ENCODE measurements around the gene LIPA.
"Not testable (repeated sequence)": the region's sequence is repeated elsewhere in the genome, so short reads cannot be mapped to it uniquely, and the experiment has no call there.

The LIPA gene

DNA sequence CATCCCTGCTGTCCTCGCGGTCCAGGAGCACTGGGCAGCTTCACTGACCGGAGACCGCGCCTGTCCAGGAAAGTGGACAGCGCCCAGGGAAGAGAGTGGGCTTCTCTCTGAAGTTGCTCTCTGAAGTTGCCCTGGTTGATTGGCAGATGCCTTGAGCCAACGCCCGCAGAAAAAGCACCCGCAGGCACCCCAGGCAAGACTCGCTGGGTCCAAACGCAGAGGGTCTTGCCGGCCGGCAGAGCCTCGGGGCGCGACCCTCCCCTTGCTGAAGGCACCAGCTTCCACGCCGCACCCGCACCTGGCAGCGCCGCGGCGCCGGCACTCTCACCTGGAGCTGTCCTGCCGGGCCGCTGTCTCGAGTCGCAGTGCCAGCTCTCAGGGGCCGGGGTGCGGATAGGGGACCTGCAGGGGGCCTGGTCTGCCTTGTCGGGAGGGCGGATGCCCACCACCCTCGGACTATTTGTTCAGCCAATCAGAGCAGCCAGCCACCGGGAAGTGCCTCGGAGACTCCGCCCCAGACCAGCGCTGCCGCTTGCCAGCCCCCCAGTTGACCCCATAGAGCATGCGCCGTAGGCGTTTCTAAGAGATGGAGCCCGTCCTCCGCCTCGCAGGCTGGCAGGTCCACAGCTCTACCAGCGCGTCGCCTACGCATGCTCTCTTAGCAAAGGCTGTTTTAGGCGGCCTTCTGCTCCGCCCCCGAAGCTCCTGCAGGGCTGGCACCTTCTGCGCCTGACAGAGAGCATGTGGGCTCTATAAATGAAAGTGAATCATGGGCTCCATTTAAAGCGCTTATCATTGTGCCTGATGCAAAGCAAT lies at the start of gene LIPA:
LIPA (minus strand) TSS at position 367 of the 816 bp plus-strand sequence. CDS start 4,127 bp downstream, outside the sequence.
- peaks cover 21% of the 10 kb centered on the region for H3K9me3 Mint-ChIP-seq
- no peaks in the 10 kb centered on the region for H3K27me3 Mint-ChIP-seq
- peak within 1 kb of the TSS; percentile 90 for H3K4me3 Mint-ChIP-seq
- intact Hi-C loops (cut with micrococcal nuclease) = no loop called here
- H3K27ac Mint-ChIP-seq = peak within 1 kb of the TSS; percentile 82
- H3K36me3 Mint-ChIP-seq (ENCODE audit: low read depth) = peaks cover 35% of the 10 kb centered on the region
- peaks cover 40% of the 10 kb centered on the region for H3K4me1 Mint-ChIP-seq (ENCODE audit: low read depth)

DNA sequence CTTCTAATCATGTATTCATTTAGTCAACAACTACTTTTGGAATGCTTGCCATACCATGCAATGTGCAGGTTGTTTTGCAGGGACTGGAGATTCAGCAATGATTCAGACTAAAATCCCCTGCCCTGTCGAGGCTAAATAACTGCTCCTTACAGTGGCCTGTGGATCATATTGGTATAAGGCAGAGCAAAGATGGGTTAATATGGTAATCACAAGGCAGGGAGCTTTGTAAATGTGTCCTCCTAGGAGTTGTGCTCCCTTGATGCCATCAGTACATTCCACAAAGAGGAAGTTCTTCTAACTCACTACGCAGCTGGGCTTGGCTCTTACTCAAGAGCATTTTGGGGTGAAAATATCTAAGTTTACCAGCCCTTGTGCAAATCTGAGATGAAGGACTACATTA lies 49.7 kb upstream of the LIPA start:
- H3K36me3 Mint-ChIP-seq (ENCODE audit: low read depth) = peaks cover 4% of the 10 kb centered on the region
- H3K4me3 Mint-ChIP-seq = peak overlapping the region; percentile 71
- intact Hi-C loops (cut with micrococcal nuclease) = loop anchor here (5.0 kb wide), 1 partner anchor 91 kb away; the partner anchor contains the start of gene IFIT1
- H3K4me1 Mint-ChIP-seq (ENCODE audit: low read depth) = peaks cover 57% of the 10 kb centered on the region
- no peaks in the 10 kb centered on the region for H3K9me3 Mint-ChIP-seq
- peak overlapping the region; percentile 85 for H3K27ac Mint-ChIP-seq
- H3K27me3 Mint-ChIP-seq = peaks cover 5% of the 10 kb centered on the region

DNA sequence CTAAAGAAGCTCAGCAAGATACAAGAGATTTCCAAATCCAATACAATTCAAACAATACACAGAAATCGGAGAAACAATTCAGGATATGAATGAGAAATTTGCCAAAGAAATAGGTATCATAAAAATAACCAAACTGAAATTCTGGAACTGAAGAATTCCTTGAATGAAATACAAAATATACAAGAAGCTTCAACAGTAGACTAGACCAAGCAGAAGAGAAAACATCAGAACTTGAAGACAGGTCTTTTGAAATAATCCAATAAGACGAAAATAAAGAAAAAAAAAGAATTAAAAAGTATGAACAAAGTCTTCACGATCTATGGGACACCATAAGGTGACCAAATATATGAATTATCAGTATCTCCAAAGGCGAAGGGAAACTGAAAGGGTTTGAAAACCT lies 47.5 kb upstream of the LIPA start:
- intact Hi-C loops (cut with micrococcal nuclease) = no loop called here
- no peak overlapping the region for H3K4me3 Mint-ChIP-seq
- H3K4me1 Mint-ChIP-seq (ENCODE audit: low read depth) = peaks cover 62% of the 10 kb centered on the region
- H3K9me3 Mint-ChIP-seq = no peaks in the 10 kb centered on the region
- no peaks in the 10 kb centered on the region for H3K36me3 Mint-ChIP-seq (ENCODE audit: low read depth)
- peaks cover 3% of the 10 kb centered on the region for H3K27me3 Mint-ChIP-seq
- H3K27ac Mint-ChIP-seq = no peak overlapping the region

DNA sequence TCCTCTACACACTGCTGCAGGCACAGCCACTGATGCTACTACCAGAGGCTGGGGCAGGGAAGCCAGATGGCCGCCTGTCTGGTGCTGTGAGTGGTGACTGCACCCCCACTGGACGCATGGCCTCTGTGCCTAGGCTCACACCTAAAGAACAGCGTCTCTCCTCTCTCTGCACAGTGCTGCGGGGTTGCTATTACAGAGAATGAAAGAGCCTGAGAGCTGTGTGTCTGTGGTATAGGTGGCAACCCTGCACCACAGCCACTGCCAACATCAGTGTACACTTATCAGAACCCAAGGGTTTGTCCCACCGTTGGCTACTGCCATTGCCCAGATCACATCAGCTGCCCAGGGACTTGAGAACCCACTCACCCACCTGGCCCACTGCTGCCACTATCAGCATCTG lies 46.2 kb upstream of the LIPA start:
- no peak overlapping the region for H3K4me3 Mint-ChIP-seq
- peak overlapping the region; percentile 26 for H3K27ac Mint-ChIP-seq
- H3K27me3 Mint-ChIP-seq = no peaks in the 10 kb centered on the region
- no peaks in the 10 kb centered on the region for H3K9me3 Mint-ChIP-seq
- H3K36me3 Mint-ChIP-seq (ENCODE audit: low read depth) = no peaks in the 10 kb centered on the region
- peaks cover 50% of the 10 kb centered on the region for H3K4me1 Mint-ChIP-seq (ENCODE audit: low read depth)
- intact Hi-C loops (cut with micrococcal nuclease) = no loop called here

DNA sequence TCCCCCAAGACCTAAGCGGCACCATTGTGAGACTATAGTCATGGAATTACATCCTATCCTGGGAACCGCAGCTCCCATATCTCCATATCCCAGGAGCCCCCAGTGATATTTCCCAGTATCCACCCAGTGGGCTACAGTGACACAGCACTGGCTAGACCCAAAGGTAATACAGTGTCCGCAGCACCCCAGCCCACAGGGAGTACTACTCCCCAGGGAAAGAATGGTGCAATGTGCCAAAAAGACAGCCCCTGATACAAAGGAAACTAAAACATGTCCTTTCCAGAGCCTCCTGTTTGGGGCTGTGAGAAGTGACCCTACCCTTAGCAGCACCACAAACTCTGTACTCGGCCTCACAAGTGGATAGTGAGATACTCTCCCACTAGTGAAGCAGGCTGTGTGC lies 45.8 kb upstream of the LIPA start:
- Mint-ChIP-seq H3K4me1 (ENCODE audit: low read depth) (peaks cover 46% of the 10 kb centered on the region), H3K9me3 (no peaks in the 10 kb centered on the region), H3K36me3 (ENCODE audit: low read depth) (no peaks in the 10 kb centered on the region), H3K27ac (peak overlapping the region; percentile 26), H3K4me3 (no peak overlapping the region), H3K27me3 (no peaks in the 10 kb centered on the region)
- intact Hi-C loops (cut with micrococcal nuclease) = no loop called here

DNA sequence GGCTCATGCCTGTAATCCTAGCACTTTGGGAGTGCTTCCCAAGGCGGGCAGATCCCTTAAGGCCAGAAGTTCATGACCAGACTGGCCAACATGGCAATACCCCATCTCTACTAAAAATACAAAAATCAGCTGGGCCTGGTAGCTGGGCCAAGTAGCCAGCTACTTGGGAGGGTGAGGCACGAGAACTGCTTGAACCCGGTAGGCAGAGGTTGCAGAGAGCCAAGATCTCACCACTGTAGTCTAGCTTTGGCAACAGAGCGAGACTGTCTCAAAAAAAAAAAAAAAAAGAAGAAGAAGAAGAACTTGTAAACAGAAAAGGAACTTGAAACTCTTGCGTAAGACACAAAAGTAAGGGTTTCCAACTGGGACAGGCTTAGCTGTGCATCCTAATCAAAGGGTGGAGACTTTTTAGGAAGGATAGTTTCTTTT lies 44.7 kb upstream of the LIPA start:
- Mint-ChIP-seq H3K27me3 (no peaks in the 10 kb centered on the region), H3K36me3 (ENCODE audit: low read depth) (no peaks in the 10 kb centered on the region), H3K4me1 (ENCODE audit: low read depth) (peaks cover 39% of the 10 kb centered on the region), H3K4me3 (peak overlapping the region; percentile 39), H3K27ac (peak overlapping the region; percentile 80), H3K9me3 (no peaks in the 10 kb centered on the region)
- intact Hi-C loops (cut with micrococcal nuclease) = no loop called here

DNA sequence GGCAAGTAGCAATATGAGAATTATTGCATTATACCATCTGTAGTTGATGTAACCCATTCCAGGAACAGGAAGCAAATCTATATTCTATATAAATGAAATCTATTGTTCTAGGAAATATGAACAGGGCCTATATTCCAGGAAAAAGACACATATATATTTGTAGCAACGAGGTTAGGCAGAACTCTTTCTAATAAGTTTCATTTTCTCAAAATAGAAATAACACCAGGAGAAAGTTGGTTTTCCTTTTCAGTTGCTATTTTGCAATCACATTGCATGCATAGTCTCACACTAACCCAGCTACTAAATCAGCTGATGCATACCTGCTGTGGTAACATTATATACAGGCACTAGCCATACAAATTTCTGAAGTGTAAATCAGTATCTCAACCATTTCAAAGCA lies 44.0 kb upstream of the LIPA start:
- H3K4me1 Mint-ChIP-seq (ENCODE audit: low read depth) = peaks cover 35% of the 10 kb centered on the region
- no peaks in the 10 kb centered on the region for H3K9me3 Mint-ChIP-seq
- peak overlapping the region; percentile 80 for H3K27ac Mint-ChIP-seq
- no peaks in the 10 kb centered on the region for H3K27me3 Mint-ChIP-seq
- H3K4me3 Mint-ChIP-seq = no peak overlapping the region
- H3K36me3 Mint-ChIP-seq (ENCODE audit: low read depth) = no peaks in the 10 kb centered on the region
- intact Hi-C loops (cut with micrococcal nuclease) = no loop called here

DNA sequence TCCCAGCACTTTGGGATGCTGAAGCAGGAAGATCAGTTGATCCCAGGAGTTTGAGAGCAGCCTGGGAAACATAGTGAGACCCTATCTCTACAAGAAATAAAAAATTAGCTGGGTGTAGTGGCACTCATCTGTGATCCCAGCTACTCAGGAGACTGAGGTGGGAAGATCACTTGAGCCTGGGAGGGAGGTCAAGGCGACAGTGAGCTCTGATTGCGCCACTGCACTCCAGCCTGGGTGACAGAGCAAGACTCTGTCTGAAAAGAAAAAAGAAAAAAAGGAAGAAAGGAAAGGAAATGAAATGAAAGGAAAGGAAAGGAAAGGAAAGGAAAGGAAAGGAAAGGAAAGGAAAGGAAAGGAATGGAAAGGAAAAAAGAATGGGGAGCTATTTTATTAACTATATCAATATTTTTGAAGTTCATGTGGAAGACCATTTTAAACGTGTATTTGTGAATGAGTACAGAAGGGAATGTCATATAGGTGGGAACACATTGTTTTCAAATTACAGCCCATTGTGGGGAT lies 43.2 kb upstream of the LIPA start:
- Mint-ChIP-seq H3K36me3 (ENCODE audit: low read depth) (no peaks in the 10 kb centered on the region), H3K4me1 (ENCODE audit: low read depth) (peaks cover 35% of the 10 kb centered on the region), H3K4me3 (no peak overlapping the region), H3K27ac (peak overlapping the region; percentile 14), H3K9me3 (no peaks in the 10 kb centered on the region), H3K27me3 (no peaks in the 10 kb centered on the region)
- intact Hi-C loops (cut with micrococcal nuclease) = no loop called here

DNA sequence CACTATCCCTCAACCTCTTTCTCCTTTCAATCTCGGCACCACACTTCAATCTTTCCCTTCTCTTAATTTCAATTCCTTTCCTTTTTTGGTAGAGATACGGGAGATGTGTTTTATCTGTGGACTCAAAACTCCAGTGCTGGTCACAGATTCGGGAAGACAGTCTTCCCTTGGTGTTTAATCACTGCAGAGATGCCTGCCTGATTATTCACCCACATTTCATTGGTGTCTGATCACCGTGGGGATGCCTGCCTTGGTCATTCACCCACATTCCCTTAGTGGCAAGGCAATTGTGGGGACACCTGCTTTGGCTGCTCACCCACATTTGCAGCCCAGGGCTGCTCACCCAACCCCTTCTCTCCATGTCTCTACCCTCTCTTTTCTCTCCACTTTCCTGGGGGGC lies 33.7 kb upstream of the LIPA start:
- H3K4me3 Mint-ChIP-seq; H3K36me3 Mint-ChIP-seq (ENCODE audit: low read depth); H3K27ac Mint-ChIP-seq; intact Hi-C loops (cut with micrococcal nuclease); H3K4me1 Mint-ChIP-seq (ENCODE audit: low read depth); H3K9me3 Mint-ChIP-seq: not testable (repeated sequence)
- H3K27me3 Mint-ChIP-seq = peaks cover 17% of the 10 kb centered on the region

DNA sequence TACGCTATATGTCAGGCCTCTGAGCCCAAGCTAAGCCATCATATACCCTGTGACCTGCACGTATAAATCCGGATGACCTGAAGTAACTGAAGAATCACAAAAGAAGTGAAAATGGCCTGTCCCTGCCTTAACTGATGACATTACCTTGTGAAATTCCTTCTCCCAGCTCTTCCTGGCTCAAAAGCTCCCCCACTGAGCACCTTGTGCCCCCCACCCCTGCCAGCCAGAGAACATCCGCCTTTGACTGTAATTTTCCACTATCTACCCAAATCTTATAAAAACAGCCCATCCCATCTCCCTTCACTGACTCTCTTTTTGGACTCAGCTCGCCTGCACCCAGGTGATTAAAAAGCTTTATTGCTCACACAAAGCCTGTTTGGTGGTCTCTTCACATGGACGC lies 33.1 kb upstream of the LIPA start:
- peaks cover 17% of the 10 kb centered on the region for H3K27me3 Mint-ChIP-seq
- H3K36me3 Mint-ChIP-seq (ENCODE audit: low read depth); intact Hi-C loops (cut with micrococcal nuclease); H3K9me3 Mint-ChIP-seq; H3K4me1 Mint-ChIP-seq (ENCODE audit: low read depth); H3K4me3 Mint-ChIP-seq; H3K27ac Mint-ChIP-seq: not testable (repeated sequence)

DNA sequence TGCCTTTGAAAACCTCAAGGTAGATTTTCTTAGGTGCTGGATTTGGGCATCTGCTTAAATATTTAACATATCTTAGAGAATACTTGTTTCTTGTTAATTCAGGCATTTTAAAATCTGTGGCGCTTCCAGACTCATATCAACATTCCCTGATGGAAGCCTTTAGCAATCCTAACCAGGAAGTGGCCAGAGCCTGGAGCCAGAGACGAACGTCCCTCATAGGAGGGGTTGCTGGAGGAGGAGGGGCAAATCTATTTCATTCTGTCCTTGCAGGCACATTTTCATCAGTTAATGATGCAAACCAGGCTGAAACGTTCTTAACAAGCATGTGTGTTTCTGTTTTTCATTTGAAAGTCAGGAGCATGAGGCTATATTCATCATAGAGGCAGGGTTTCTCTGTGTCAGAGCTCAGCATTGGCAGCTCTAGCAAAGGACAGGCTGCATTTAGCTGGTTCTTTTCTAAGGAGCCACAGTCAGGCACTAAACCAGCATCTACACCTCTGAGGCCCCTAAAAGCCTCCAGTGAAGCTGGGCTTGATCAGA lies 32.4 kb upstream of the LIPA start:
- H3K9me3 Mint-ChIP-seq = no peaks in the 10 kb centered on the region
- H3K27me3 Mint-ChIP-seq = peaks cover 17% of the 10 kb centered on the region
- intact Hi-C loops (cut with micrococcal nuclease) = no loop called here
- H3K27ac Mint-ChIP-seq = no peak overlapping the region
- H3K4me3 Mint-ChIP-seq = no peak overlapping the region
- peaks cover 8% of the 10 kb centered on the region for H3K4me1 Mint-ChIP-seq (ENCODE audit: low read depth)
- no peaks in the 10 kb centered on the region for H3K36me3 Mint-ChIP-seq (ENCODE audit: low read depth)

DNA sequence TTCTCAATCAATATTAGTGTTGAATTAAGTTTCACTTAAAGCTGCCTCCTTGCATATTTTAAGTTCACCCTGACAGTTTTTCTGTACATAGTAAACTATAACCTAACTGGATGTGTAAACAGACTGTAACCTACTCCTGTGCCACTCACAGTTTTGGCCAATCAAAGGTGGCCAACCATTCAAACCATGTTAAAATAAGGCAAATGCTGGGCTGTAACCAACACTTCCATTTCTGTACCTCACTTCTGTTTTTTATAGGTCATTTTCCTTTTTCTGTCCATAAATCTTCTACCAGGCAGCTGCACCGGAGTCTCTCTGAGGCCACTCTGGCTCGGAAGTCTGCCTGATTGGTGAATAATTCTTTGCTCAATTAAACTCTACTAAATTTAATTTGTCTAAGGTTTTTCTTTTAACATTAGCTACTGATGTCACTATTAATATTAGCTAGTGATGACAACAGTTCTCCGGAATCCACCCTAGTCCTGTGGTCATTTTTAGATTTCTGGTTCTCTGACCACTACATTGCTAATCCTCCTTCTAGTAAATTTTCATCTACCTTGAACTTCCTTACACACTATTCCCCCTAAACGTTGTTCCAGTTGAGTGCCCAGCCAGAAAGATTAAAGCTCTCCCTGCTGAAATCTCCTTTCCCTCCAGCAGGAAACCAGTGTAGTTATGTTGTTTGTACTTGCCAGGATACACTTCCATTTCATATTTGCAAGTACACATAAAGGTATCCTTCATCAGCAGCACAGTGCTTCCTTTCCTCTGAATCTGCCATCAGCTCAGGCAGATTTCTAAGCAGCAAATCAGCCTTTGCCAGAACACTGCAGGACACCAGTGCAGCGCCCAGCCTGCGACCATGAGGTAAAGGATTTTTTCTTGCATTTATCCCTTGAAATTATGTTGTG lies 31.7 kb upstream of the LIPA start:
- H3K9me3 Mint-ChIP-seq = no peaks in the 10 kb centered on the region
- intact Hi-C loops (cut with micrococcal nuclease) = no loop called here
- no peaks in the 10 kb centered on the region for H3K36me3 Mint-ChIP-seq (ENCODE audit: low read depth)
- no peak overlapping the region for H3K4me3 Mint-ChIP-seq
- no peak overlapping the region for H3K27ac Mint-ChIP-seq
- peaks cover 8% of the 10 kb centered on the region for H3K4me1 Mint-ChIP-seq (ENCODE audit: low read depth)
- H3K27me3 Mint-ChIP-seq = peaks cover 17% of the 10 kb centered on the region

DNA sequence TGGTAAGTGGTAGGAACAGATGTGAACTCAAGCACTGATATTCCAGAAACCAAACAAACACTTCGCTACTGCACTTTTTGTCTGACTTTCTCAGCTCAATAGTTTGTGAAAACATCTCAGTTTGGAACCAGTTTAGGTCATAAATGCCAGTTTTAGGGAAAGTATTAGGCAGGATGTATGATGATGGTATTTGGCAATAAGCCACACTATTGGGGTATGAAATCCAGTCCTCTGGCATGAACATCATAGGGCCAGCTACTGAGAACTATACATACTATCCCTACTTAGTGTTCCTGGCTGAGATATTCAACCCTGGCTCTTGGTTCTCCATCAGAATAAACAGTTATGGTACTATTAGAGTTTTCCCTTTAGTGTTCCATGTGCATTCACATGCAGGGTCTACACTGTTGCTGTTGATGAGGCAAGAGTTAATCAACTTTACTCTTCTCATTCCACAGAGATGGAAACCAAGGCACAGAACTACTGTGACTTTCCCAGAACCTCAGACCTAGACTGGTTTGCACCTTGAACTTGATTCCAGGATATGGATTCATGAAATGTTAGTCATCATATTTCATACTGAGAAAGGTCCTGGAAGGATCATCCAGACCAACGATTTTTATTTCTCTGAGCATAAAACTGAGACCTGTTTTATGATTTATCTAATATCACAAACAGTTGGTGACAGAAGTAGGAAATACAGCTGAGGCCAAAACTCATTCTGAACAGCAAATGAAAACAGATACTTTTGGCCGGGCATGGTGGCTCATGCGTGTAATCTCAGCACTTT lies 30.2 kb upstream of the LIPA start:
- no peak overlapping the region for H3K27ac Mint-ChIP-seq
- no peaks in the 10 kb centered on the region for H3K36me3 Mint-ChIP-seq (ENCODE audit: low read depth)
- intact Hi-C loops (cut with micrococcal nuclease) = no loop called here
- no peaks in the 10 kb centered on the region for H3K9me3 Mint-ChIP-seq
- H3K4me1 Mint-ChIP-seq (ENCODE audit: low read depth) = peaks cover 14% of the 10 kb centered on the region
- peaks cover 17% of the 10 kb centered on the region for H3K27me3 Mint-ChIP-seq
- no peak overlapping the region for H3K4me3 Mint-ChIP-seq

All from dendritic cell treated with granulocyte-macrophage colony-stimulating factor and Interleukin-4, amounts not matched to agents 40 ng/mL and 50 ng/mL, for 4 days (primary cell).